HEK293 (cell line): Measurements from ENCODE around the gene ADAMTSL3.
A peak's percentile ranks its signal among the peaks of the same experiment; 100 is the strongest.
"Not testable (repeated sequence)": the region's sequence is repeated elsewhere in the genome, so short reads cannot be mapped to it uniquely, and the experiment has no call there.

ENCODE experiments used
- CTCF ChIA-PET: fragments of 350-600 bp; formaldehyde crosslinking; extraction: SDS; loops from one replicate; lab custom pipeline; 2021; ENCODE audit warnings: antibody characterized with exemption; lab: Yijun Ruan, JAX
- POLR2A ChIA-PET: fragments of 300-600 bp; formaldehyde crosslinking; extraction: SDS; loops from one replicate; lab custom pipeline; 2020; ENCODE audit warnings: antibody characterized with exemption, inconsistent platforms; lab: Yijun Ruan, JAX
- H3K27ac ChIP-seq: fragments of 200-500 bp; sonication (Bioruptor generic); 2 replicates; pipeline ENCODE4 v1.5.1; 2014; ENCODE audit warnings: low read depth, low read length, control low read depth, inconsistent platforms; ENCODE audit errors: extremely low read depth
- H3K36me3 ChIP-seq, 2 experiments: fragments of 200-500 bp in 1 of 2; sonication (Bioruptor generic) in 1 of 2; 1 replicate in 1 of 2; 2 replicates in 1 of 2; pipeline ENCODE4 v1.5.1; 2014 to 2017; ENCODE audit warnings: inconsistent platforms in 2 of 2, low read length in 2 of 2; ENCODE audit not compliant: control insufficient read depth in 2 of 2, insufficient read depth in 1 of 2
- H3K4me1 ChIP-seq: fragments of 200-500 bp; sonication (Bioruptor generic); 2 replicates; pipeline ENCODE4 v1.5.1; 2014; ENCODE audit warnings: mild to moderate bottlenecking, low read length, inconsistent platforms; ENCODE audit not compliant: control insufficient read depth, insufficient read depth
- H3K4me3 ChIP-seq: 2 replicates; pipeline ENCODE4 v1.5.1; 2011; ENCODE audit warnings: low read depth, mild to moderate bottlenecking, control low read depth, low read length, moderate library complexity
- H3K9me3 ChIP-seq: fragments of 200-500 bp; sonication (Bioruptor generic); 2 replicates; pipeline ENCODE4 v1.5.1; 2014; ENCODE audit warnings: low read depth, low read length, inconsistent platforms; ENCODE audit not compliant: control insufficient read depth, insufficient read depth
- EGR2 ChIP-seq: fragments of 450-650 bp; formaldehyde crosslinking; IDR thresholded peaks from 2 replicates; pipeline ENCODE4 v1.5.1; 2016; ENCODE audit warnings: low read depth, missing biosample characterization, missing genetic modification characterization
- SETDB1 ChIP-seq: IDR thresholded peaks from one replicate; pipeline ENCODE4 v1.6.1; 2017; ENCODE audit warnings: mild to moderate bottlenecking, low read length, moderate library complexity, mixed read lengths; ENCODE audit not compliant: insufficient read length
- ZFHX2 ChIP-seq: fragments of 450-650 bp; formaldehyde crosslinking; conservative IDR thresholded peaks from 2 replicates; pipeline ENCODE4 v1.5.1; 2016; ENCODE audit warnings: missing biosample characterization, missing genetic modification characterization
- ZFP37 ChIP-seq: fragments of 450-650 bp; formaldehyde crosslinking; IDR thresholded peaks from 2 replicates; pipeline ENCODE4 v1.5.1; 2016; ENCODE audit warnings: missing biosample characterization, missing genetic modification characterization
- ZNF148 ChIP-seq: fragments of 450-650 bp; formaldehyde crosslinking; IDR thresholded peaks from 2 replicates; pipeline ENCODE4 v1.5.0; 2017; ENCODE audit warnings: missing biosample characterization, missing genetic modification characterization, borderline replicate concordance
- ZNF18 ChIP-seq: fragments of 450-650 bp; formaldehyde crosslinking; IDR thresholded peaks from 2 replicates; pipeline ENCODE4 v1.5.1; 2016; ENCODE audit warnings: missing biosample characterization, missing genetic modification characterization
- ZNF2 ChIP-seq: fragments of 450-650 bp; formaldehyde crosslinking; IDR thresholded peaks from 2 replicates; pipeline ENCODE4 v1.5.1; 2016; ENCODE audit warnings: missing biosample characterization, missing genetic modification characterization
- ZNF530 ChIP-seq: fragments of 450-650 bp; formaldehyde crosslinking; IDR thresholded peaks from 2 replicates; pipeline ENCODE4 v1.5.1; 2016; ENCODE audit warnings: low read depth, missing biosample characterization, missing genetic modification characterization
- ZNF558 ChIP-seq: fragments of 450-650 bp; formaldehyde crosslinking; IDR thresholded peaks from 2 replicates; pipeline ENCODE4 v1.5.1; 2016; ENCODE audit warnings: missing biosample characterization, missing genetic modification characterization
- ZNF768 ChIP-seq: fragments of 450-650 bp; formaldehyde crosslinking; IDR thresholded peaks from 2 replicates; pipeline ENCODE4 v1.5.1; 2018; ENCODE audit warnings: missing biosample characterization, mild to moderate bottlenecking, missing genetic modification characterization

The ADAMTSL3 gene

GRCh38 chr15:84037301-84037700 lies 383.4 kb downstream of the ADAMTSL3 start (continued):
- TF ChIP-seq ZNF148 (tag by site-specific recombination) (no peak), ZNF530 (tag by site-specific recombination) (no peak), ZNF768 (no peak)

GRCh38 chr15:84042434-84043056 lies 388.6 kb downstream of the ADAMTSL3 start:
- CTCF ChIA-PET, result interaction anchor here (0.6 kb wide), 1 partner anchor 195 kb away, joined by 3 read pairs; no protein-coding TSS in a partner anchor
- H3K9me3 ChIP-seq, H3K4me3 ChIP-seq, H3K27ac ChIP-seq, H3K4me1 ChIP-seq, POLR2A ChIA-PET, H3K36me3 ChIP-seq: not testable (repeated sequence)
- TF ChIP-seq EGR2 (peak; percentile 88), ZFHX2 (tag by site-specific recombination) (peak; percentile 47)

GRCh38 chr15:84046064-84046637 lies 392.2 kb downstream of the ADAMTSL3 start:
- TF ChIP-seq ZNF18 (tag by site-specific recombination) (no peak), ZNF558 (tag by site-specific recombination) (peak; percentile 90), SETDB1 (peak; percentile 42)

GRCh38 chr15:84049480-84049879 lies 395.6 kb downstream of the ADAMTSL3 start:
- H3K4me3 ChIP-seq, CTCF ChIA-PET: not testable (repeated sequence)

More at GRCh38 chr15:84046064-84046637, 392.2 kb downstream of the ADAMTSL3 start:
- H3K27ac ChIP-seq, result no peak overlapping the region
- ChIA-PET CTCF (interaction anchor here (1.8 kb wide), 1 partner anchor 11 kb away, joined by 12 read pairs; no protein-coding TSS in a partner anchor), POLR2A (no interaction called here)
- H3K4me1 ChIP-seq, result no peaks in the 10 kb centered on the region
- no peaks in the 10 kb centered on the region for H3K9me3 ChIP-seq
- H3K4me3 ChIP-seq, result no peak overlapping the region
- no peaks in the 10 kb centered on the region for H3K36me3 ChIP-seq

GRCh38 chr15:84050076-84050475 lies 396.2 kb downstream of the ADAMTSL3 start:
- Histone ChIP-seq H3K4me1 (no peaks in the 10 kb centered on the region), H3K4me3 (no peak overlapping the region), H3K36me3 (no peaks in the 10 kb centered on the region), H3K9me3 (no peaks in the 10 kb centered on the region), H3K27ac (no peak overlapping the region)
- CTCF ChIA-PET, result no interaction called here
- POLR2A ChIA-PET, result no interaction called here
- no peak for TF ChIP-seq ZNF2
- no peak for TF ChIP-seq ZFP37 (tag by site-specific recombination)

More at GRCh38 chr15:84049480-84049879, 395.6 kb downstream of the ADAMTSL3 start:
- H3K27ac ChIP-seq, POLR2A ChIA-PET, H3K4me1 ChIP-seq, H3K9me3 ChIP-seq, H3K36me3 ChIP-seq: not testable (repeated sequence)

GRCh38 chr15:84051146-84051545 lies 397.2 kb downstream of the ADAMTSL3 start:
- H3K4me1 ChIP-seq, H3K36me3 ChIP-seq, H3K27ac ChIP-seq, H3K9me3 ChIP-seq, POLR2A ChIA-PET, H3K4me3 ChIP-seq: not testable (repeated sequence)
- CTCF ChIA-PET, result interaction anchor here (2.0 kb wide), 1 partner anchor 16 kb away, joined by 9 read pairs; no protein-coding TSS in a partner anchor

GRCh38 chr15:84054544-84054943 lies 400.6 kb downstream of the ADAMTSL3 start:
- H3K4me3 ChIP-seq, H3K36me3 ChIP-seq, POLR2A ChIA-PET, H3K4me1 ChIP-seq, H3K27ac ChIP-seq, H3K9me3 ChIP-seq: not testable (repeated sequence)
- CTCF ChIA-PET, result interaction anchor here (0.7 to 1.5 kb wide), 6 partner anchors 10 to 217 kb away, joined by 3 to 5 read pairs (median 3); no protein-coding TSS in a partner anchor
